Stimulated activated CD8-positive, alpha-beta memory T cell treated with anti-CD3 and anti-CD28 coated beads, Interleukin-4, amount 100 ng/mL, for 48 hours (primary cell): Measurements from ENCODE around the gene ADAMTS16.

Source experiments
- DNase-seq: peaks from one replicate; pipeline ENCODE4 v3.0.0-alpha.2; 2020

Gene ADAMTS16

GRCh38 chr5:5246736-5247135, 106.6 kb downstream of the ADAMTS16 start:
- DNase-seq = no peak

- no peak for DNase-seq
These were observed 110.6 kb downstream of the ADAMTS16 start for GRCh38 chr5:5250758-5251157.

GRCh38 chr5:5252106-5252505, 112.0 kb downstream of the ADAMTS16 start:
- DNase-seq = no peak

GRCh38 chr5:5257353-5257752, 117.2 kb downstream of the ADAMTS16 start:
- DNase-seq = no peak

GRCh38 chr5:5258564-5258963, 118.4 kb downstream of the ADAMTS16 start:
- DNase-seq = no peak

- DNase-seq = no peak
These were observed 124.6 kb downstream of the ADAMTS16 start for GRCh38 chr5:5264727-5265126.

- no peak for DNase-seq
These were observed 126.2 kb downstream of the ADAMTS16 start for GRCh38 chr5:5266297-5266696.

GRCh38 chr5:5270161-5270560, 130.0 kb downstream of the ADAMTS16 start:
- no peak for DNase-seq

- DNase-seq = no peak
These were observed 131.0 kb downstream of the ADAMTS16 start for GRCh38 chr5:5270958-5271785.

GRCh38 chr5:5271786-5272321, 131.7 kb downstream of the ADAMTS16 start:
- DNase-seq = no peak

GRCh38 chr5:5273398-5273797, 133.3 kb downstream of the ADAMTS16 start:
- DNase-seq = no peak

GRCh38 chr5:5273976-5274375, 133.8 kb downstream of the ADAMTS16 start:
- no peak for DNase-seq

- DNase-seq = no peak
These were observed 135.1 kb downstream of the ADAMTS16 start for GRCh38 chr5:5275211-5275610.

GRCh38 chr5:5276430-5276829, 136.3 kb downstream of the ADAMTS16 start:
- DNase-seq = no peak

GRCh38 chr5:5276951-5277517, 136.9 kb downstream of the ADAMTS16 start:
- DNase-seq = no peak

GRCh38 chr5:5278201-5278814, 138.2 kb downstream of the ADAMTS16 start:
- DNase-seq = no peak

- DNase-seq = no peak
These were observed 138.8 kb downstream of the ADAMTS16 start for GRCh38 chr5:5278815-5279381.

GRCh38 chr5:5285906-5286305, 145.8 kb downstream of the ADAMTS16 start:
- DNase-seq = no peak

- DNase-seq = no peak
These were observed 147.3 kb downstream of the ADAMTS16 start for GRCh38 chr5:5287419-5287818.

GRCh38 chr5:5288201-5288600, 148.1 kb downstream of the ADAMTS16 start:
- no peak for DNase-seq

GRCh38 chr5:5289537-5289936, 149.4 kb downstream of the ADAMTS16 start:
- DNase-seq = no peak

GRCh38 chr5:5290674-5291334, 150.7 kb downstream of the ADAMTS16 start:
- no peak for DNase-seq

- no peak for DNase-seq
These were observed 151.2 kb downstream of the ADAMTS16 start for GRCh38 chr5:5291357-5291756.
